Measurements from ENCODE around the gene IGBP1. TPM values are rescaled to one million over a fixed set of nuclear protein-coding genes. Genes with fewer than 3 reads are reported as not detected.

The IGBP1 gene
- total and polyA plus RNA-seq, 9 of the 15 experiments (the other 6 are each of a cell fraction or from before 2014, with no cell fraction given) = 36.6 to 91.5 (median 52.8) TPM

GRCh38 chrX:70169281-70169680, 36.0 kb downstream of the IGBP1 start (continued):
- TF ChIP-seq RAD51 (IDR thresholded peaks at IDR 0.05; ENCODE audit: borderline replicate concordance, low read depth) (no peak), EP400 (IDR thresholded peaks at IDR 0.05) (no peak), ZNF174 (CRISPR knock-in tag; IDR thresholded peaks at IDR 0.05) (no peak), CC2D1A (IDR thresholded peaks at IDR 0.05) (no peak), THRB (CRISPR knock-in tag; conservative IDR thresholded peaks at IDR 0.05) (no peak), NR3C1 (CRISPR knock-in tag; IDR thresholded peaks at IDR 0.05) (no peak), ZNF354B (CRISPR knock-in tag; IDR thresholded peaks at IDR 0.05) (no peak), ARID4B (CRISPR knock-in tag; IDR thresholded peaks at IDR 0.05) (no peak), MXI1 (IDR thresholded peaks at IDR 0.05; ENCODE audit: low read depth, low read length) (no peak), MEF2D (tag; conservative IDR thresholded peaks at IDR 0.05; ENCODE audit: low read depth) (no peak), KDM2B (CRISPR knock-in tag; IDR thresholded peaks at IDR 0.05) (no peak)

Data from K562 (cell line).